GM18519 (cell line): ENCODE results near the gene HP.
"Not testable (repeated sequence)": the region's sequence is repeated elsewhere in the genome, so short reads cannot be mapped to it uniquely, and the experiment has no call there.

Experiments used
- ATAC-seq: cut with Tn5 transposase; IDR thresholded peaks from one replicate; pipeline ENCODE4 v1.9.1; 2021; ENCODE audit warnings: mild to moderate bottlenecking, moderate library complexity; ENCODE audit not compliant: unreplicated experiment, low FRiP score

The HP gene

GRCh38 chr16:72042157-72042660 is 12.1 kb upstream of the HP start:
- ATAC-seq: no peak

- ATAC-seq: no peak
Observed at GRCh38 chr16:72043058-72043457, 11.2 kb upstream of the HP start.

GRCh38 chr16:72043539-72043938 is 10.8 kb upstream of the HP start:
- no peak for ATAC-seq

- no peak for ATAC-seq
Observed at GRCh38 chr16:72044296-72044695, 10.0 kb upstream of the HP start.

- ATAC-seq: no peak
Observed at GRCh38 chr16:72044825-72045359, 9.4 kb upstream of the HP start.

GRCh38 chr16:72049110-72049509 is 5.2 kb upstream of the HP start:
- no peak for ATAC-seq

- no peak for ATAC-seq
Observed at GRCh38 chr16:72050769-72051464, 3.4 kb upstream of the HP start.

- ATAC-seq: no peak
Observed at GRCh38 chr16:72051818-72052217, 2.5 kb upstream of the HP start.

- ATAC-seq: no peak
Observed at GRCh38 chr16:72055911-72056310, 1.6 kb downstream of the HP start.

GRCh38 chr16:72057313-72057712 is 3.0 kb downstream of the HP start:
- ATAC-seq: not testable (repeated sequence)

- ATAC-seq: not testable (repeated sequence)
Observed at GRCh38 chr16:72059060-72059459, 4.8 kb downstream of the HP start.

GRCh38 chr16:72060405-72060804 is 6.1 kb downstream of the HP start:
- ATAC-seq: no peak

- no peak for ATAC-seq
Observed at GRCh38 chr16:72061564-72061963, 7.3 kb downstream of the HP start.

GRCh38 chr16:72064361-72064894 is 10.1 kb downstream of the HP start:
- no peak for ATAC-seq

- peak; percentile 37 for ATAC-seq
Observed at GRCh38 chr16:72066747-72067146, 12.4 kb downstream of the HP start.

- ATAC-seq: no peak
Observed at GRCh38 chr16:72068930-72069329, 14.6 kb downstream of the HP start.

GRCh38 chr16:72072514-72073342 is 18.4 kb downstream of the HP start:
- ATAC-seq: no peak

- ATAC-seq: no peak
Observed at GRCh38 chr16:72073560-72074230, 19.4 kb downstream of the HP start.

GRCh38 chr16:72075067-72075466 is 20.8 kb downstream of the HP start:
- not testable (repeated sequence) for ATAC-seq

- ATAC-seq: not testable (repeated sequence)
Observed at GRCh38 chr16:72076991-72077706, 22.8 kb downstream of the HP start.
